ENCODE measurements around the gene TNFRSF8. TPM values are rescaled to one million over a fixed set of nuclear protein-coding genes. Genes with fewer than 3 reads are reported as not detected.

Gene TNFRSF8
- total and polyA plus RNA-seq, 9 donors: 0.17 to 10.9 (median 0.45) TPM

DNA sequence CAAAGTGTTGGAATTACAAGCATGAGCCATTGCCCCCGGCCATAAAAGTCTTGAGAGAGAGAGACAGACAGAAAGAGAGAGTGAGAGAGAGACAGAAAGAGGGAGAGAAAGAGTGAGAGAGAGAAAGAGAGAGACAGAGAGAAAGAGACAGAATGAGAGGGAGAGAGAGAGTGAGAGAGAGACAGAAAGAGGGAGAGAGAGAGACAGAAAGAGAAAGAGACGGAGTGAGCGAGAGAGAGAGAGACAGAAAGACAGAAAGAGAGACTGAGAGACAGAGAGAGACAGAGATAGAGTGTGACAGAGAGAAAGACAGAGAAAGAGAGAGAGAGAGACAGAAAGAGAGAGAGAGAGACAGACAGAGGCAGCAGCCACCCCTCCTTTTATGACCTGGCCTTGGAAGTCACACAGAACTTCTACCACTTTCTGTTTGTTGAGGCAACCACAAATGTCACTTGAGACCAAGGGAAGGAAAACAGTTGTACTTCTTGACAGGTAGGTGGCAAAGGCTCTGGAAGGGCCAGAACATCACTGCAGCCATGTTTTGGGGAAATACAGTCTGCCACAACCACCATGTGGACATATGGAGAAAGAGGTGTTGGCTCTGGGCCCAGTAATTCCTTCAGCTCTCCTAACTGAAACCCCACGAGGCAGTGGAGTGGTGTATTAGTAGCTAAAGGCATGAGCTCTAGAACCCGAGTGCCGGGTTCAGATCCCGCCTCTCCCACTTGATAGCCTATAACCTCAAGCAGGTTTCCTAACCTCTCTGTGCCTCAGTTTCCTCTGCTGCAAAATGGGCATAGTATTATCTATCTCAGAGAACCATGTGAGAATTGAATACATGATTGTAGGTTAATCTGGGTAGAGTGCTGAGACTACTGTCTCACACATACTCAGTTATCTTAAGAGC, 50.6 kb downstream of the TNFRSF8 start:
- Histone ChIP-seq H3K9me3 (no peaks in the 10 kb centered on the region), H3K4me3 (no peak overlapping the region), H3K27me3 (no peaks in the 10 kb centered on the region), H3K4me1 (ENCODE audit: insufficient read depth) (no peaks in the 10 kb centered on the region), H3K36me3 (no peaks in the 10 kb centered on the region), H3K27ac (no peak overlapping the region)
- DNase-seq: no peak
- intact Hi-C loops (cut with DNase I): no loop called here
- 64 to 78% (median 69%) methylated on average over 7 of the region's 7 CpGs for whole genome bisulfite sequencing, 3 donors
- TF ChIP-seq POLR2A (IDR thresholded peaks at IDR 0.05): no peak
- TF ChIP-seq, protein P1, sequence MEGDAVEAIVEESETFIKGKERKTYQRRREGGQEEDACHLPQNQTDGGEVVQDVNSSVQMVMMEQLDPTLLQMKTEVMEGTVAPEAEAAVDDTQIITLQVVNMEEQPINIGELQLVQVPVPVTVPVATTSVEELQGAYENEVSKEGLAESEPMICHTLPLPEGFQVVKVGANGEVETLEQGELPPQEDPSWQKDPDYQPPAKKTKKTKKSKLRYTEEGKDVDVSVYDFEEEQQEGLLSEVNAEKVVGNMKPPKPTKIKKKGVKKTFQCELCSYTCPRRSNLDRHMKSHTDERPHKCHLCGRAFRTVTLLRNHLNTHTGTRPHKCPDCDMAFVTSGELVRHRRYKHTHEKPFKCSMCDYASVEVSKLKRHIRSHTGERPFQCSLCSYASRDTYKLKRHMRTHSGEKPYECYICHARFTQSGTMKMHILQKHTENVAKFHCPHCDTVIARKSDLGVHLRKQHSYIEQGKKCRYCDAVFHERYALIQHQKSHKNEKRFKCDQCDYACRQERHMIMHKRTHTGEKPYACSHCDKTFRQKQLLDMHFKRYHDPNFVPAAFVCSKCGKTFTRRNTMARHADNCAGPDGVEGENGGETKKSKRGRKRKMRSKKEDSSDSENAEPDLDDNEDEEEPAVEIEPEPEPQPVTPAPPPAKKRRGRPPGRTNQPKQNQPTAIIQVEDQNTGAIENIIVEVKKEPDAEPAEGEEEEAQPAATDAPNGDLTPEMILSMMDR (IDR thresholded peaks at IDR 0.05): no peak
- no peak for TF ChIP-seq EP300 (IDR thresholded peaks at IDR 0.05)

DNA sequence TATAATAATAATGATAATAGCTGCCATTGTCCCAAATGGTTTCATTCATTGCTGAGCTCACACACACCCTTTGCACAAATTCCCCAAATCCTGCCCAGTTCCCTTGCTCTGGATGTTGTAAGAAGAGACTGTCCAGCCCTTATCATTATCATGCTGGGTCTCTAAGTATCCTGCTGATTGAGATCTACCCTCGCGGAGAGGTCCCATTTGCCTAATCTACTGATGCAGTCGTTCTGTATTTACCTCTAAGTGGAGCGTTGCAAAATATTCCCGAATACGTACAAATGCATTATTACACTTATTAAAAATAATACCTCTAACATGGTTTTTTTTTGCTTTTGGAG, 51.2 kb downstream of the TNFRSF8 start:
- no peak overlapping the region for H3K4me3 ChIP-seq
- TF ChIP-seq POLR2A (IDR thresholded peaks at IDR 0.05) (no peak), EP300 (IDR thresholded peaks at IDR 0.05) (no peak)
- TF ChIP-seq, protein P1 (IDR thresholded peaks at IDR 0.05): no peak
- no peak for DNase-seq
- no peaks in the 10 kb centered on the region for H3K9me3 ChIP-seq
- intact Hi-C loops (cut with DNase I): no loop called here
- H3K27me3 ChIP-seq: no peaks in the 10 kb centered on the region
- 83 to 89% (median 86%) methylated on average over 6 of the region's 6 CpGs for WGBS, 3 donors
- no peaks in the 10 kb centered on the region for H3K36me3 ChIP-seq
- no peaks in the 10 kb centered on the region for H3K4me1 ChIP-seq (ENCODE audit: insufficient read depth)
- H3K27ac ChIP-seq: no peak overlapping the region

DNA sequence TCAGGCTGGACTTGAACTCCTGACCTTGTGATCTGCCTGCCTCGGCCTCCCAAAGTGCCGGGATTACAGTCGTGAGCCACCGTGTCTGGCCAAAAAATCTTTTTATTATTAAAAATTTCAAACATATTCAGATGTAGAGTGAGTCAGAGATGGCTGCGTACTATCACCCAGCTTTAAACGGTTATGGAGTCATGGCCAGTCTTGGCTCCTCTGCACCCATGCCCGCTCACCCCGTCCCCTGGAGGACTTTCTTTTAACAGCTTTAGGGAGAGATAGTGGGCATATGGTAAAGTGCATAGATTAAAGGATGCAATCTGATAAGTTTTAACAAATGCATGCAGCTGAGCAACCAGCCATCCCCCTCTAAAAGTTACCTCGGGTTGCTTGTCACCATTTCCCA, 51.8 kb downstream of the TNFRSF8 start:
- DNase-seq: no peak
- no peak overlapping the region for H3K4me3 ChIP-seq
- no peaks in the 10 kb centered on the region for H3K4me1 ChIP-seq (ENCODE audit: insufficient read depth)
- no peak for TF ChIP-seq EP300 (IDR thresholded peaks at IDR 0.05)
- no peak for TF ChIP-seq POLR2A (IDR thresholded peaks at IDR 0.05)
- TF ChIP-seq, protein P1 (IDR thresholded peaks at IDR 0.05): no peak
- H3K36me3 ChIP-seq: no peaks in the 10 kb centered on the region
- no peak overlapping the region for H3K27ac ChIP-seq
- intact Hi-C loops (cut with DNase I): no loop called here
- WGBS, 3 donors: 70 to 79% (median 76%) methylated on average over 9 of the region's 9 CpGs
- no peaks in the 10 kb centered on the region for H3K9me3 ChIP-seq
- H3K27me3 ChIP-seq: no peaks in the 10 kb centered on the region

DNA sequence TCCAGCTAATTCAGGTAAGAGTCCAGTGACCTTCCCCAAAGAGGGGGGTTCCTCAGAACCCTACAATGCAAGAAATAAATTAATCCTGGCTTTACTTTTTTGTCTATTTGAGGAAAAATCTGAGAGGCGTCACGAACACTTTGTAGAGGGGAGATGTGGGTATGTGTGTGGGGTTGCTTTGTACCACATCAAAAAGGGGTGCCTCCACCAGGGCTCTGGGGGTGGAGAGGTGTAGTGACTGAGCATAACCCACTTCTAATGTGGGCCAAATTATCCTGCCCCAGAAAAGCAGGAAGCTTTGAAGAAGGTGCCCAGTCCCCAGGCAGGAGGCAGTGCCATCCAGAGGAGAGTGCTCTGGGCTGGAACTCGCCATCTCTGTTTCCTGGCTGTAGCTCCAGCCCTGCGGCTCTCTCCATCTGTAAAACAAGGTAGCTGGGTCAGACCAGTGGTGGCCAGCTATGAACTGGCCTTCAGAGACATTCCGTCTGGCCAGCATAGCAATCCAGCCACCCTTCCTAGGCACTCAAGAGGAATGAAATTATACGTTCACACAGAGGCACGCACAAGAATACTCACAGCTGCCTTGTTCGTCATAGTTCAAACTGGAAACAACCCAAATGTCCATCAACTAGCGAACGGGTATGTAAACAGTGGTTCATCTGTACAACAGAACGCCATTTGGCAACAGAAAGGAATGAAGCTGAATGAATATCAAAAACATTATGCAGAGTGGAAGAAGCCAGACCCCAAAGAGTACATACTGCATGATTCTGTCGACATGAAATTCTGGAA, 58.3 kb downstream of the TNFRSF8 start:
- no peak for DNase-seq
- WGBS, 3 donors: 41 to 59% (median 49%) methylated on average over 12 of the region's 12 CpGs
- H3K4me1 ChIP-seq (ENCODE audit: insufficient read depth): peaks cover 4% of the 10 kb centered on the region
- TF ChIP-seq EP300 (IDR thresholded peaks at IDR 0.05) (no peak), POLR2A (IDR thresholded peaks at IDR 0.05) (no peak)
- TF ChIP-seq, protein P1 (IDR thresholded peaks at IDR 0.05): no peak
- intact Hi-C loops (cut with DNase I): loop anchor here in 1 of 4 donors (10.0 kb wide), 1 partner anchor 533 kb away; no protein-coding TSS in a partner anchor
- no peaks in the 10 kb centered on the region for H3K9me3 ChIP-seq
- no peaks in the 10 kb centered on the region for H3K36me3 ChIP-seq
- no peaks in the 10 kb centered on the region for H3K27me3 ChIP-seq
- no peak overlapping the region for H3K4me3 ChIP-seq
- H3K27ac ChIP-seq: no peak overlapping the region
